GM12878 (cell line): ENCODE results near the gene COL11A1. TPM values are rescaled to one million over a fixed set of nuclear protein-coding genes. Genes with fewer than 3 reads are reported as not detected.
"Not testable (repeated sequence)": the region's sequence is repeated elsewhere in the genome, so short reads cannot be mapped to it uniquely, and the experiment has no call there.

Experiments
- ATAC-seq: fragments of 200-7000 bp; cut with Tn5 transposase; 3 replicates; pipeline ENCODE4 v1.9.1; 2020; ENCODE audit warnings: mild to moderate bottlenecking, moderate library complexity
- BruUV-seq: library from RNA; stranded (reverse); fragments of 400-500 nt; replicated peaks from 2 replicates; lab custom pipeline; 2021; lab: Mats Ljungman, UMichigan
- CTCF ChIA-PET: fragments of 300-600 bp; sonication (Branson Sonifier 250); formaldehyde crosslinking; extraction: SDS; loops from one replicate; lab custom pipeline; 2021; ENCODE audit warnings: inconsistent platforms; lab: Yijun Ruan, JAX
- POLR2A ChIA-PET: fragments of 350-600 bp; formaldehyde crosslinking; extraction: SDS; loops from one replicate; lab custom pipeline; 2021; ENCODE audit warnings: inconsistent platforms; lab: Charles Lee
- RAD21 ChIA-PET: fragments of 300-600 bp; sonication (Branson Sonifier 250); formaldehyde crosslinking; loops from one replicate; lab custom pipeline; 2023; ENCODE audit warnings: antibody characterized with exemption; ENCODE audit not compliant: unreplicated experiment; lab: Charles Lee
- SMC1A ChIA-PET: fragments of 300-600 bp; sonication (Branson Sonifier 250); formaldehyde crosslinking; loops from one replicate; lab custom pipeline; 2023; ENCODE audit not compliant: unreplicated experiment, uncharacterized antibody; lab: Charles Lee
- DNase-seq: peaks from one replicate; pipeline ENCODE4 v3.0.0-alpha.2; 2011; ENCODE audit warnings: low read depth, low spot score
- FAIRE-seq: peaks from 3 replicates; lab custom pipeline; 2011; peaks lifted over from hg19 to GRCh38; lab: Jason Lieb, UNC
- H2AFZ ChIP-seq: 2 replicates; pipeline ENCODE4 v1.6.0; 2011; ENCODE audit warnings: low read depth, low read length, control low read depth; ENCODE audit not compliant: control insufficient read depth
- H3K27ac ChIP-seq: 2 replicates; pipeline ENCODE4 v1.5.1; 2011; ENCODE audit warnings: control low read depth; ENCODE audit not compliant: control insufficient read depth, insufficient read depth
- H3K27me3 ChIP-seq, 2 experiments: replicated peaks in 1 of 2; 2 replicates each; pipeline versions ENCODE4 v1.6.0 to v1.6.1; 2011; ENCODE audit warnings: low read length in 1 of 2; ENCODE audit not compliant: control insufficient read depth in 2 of 2, insufficient read depth in 2 of 2
- H3K36me3 ChIP-seq, 2 experiments: 2 replicates each; pipeline ENCODE4 v1.5.1; 2011; ENCODE audit warnings: low read length in 1 of 2; ENCODE audit not compliant: control insufficient read depth in 2 of 2, insufficient read depth in 2 of 2
- H3K4me1 ChIP-seq: 2 replicates; pipeline ENCODE4 v1.6.1; 2011; ENCODE audit warnings: mild to moderate bottlenecking, low read length, moderate library complexity, mixed read lengths; ENCODE audit not compliant: control insufficient read depth, insufficient read depth
- H3K4me2 ChIP-seq: 2 replicates; pipeline ENCODE4 v1.6.0; 2011; ENCODE audit warnings: control low read depth; ENCODE audit not compliant: control insufficient read depth, insufficient read depth
- H3K4me3 ChIP-seq: fragments of 200-600 bp; sonication (generic); 2 replicates; pipeline ENCODE4 v1.5.1; 2016
- H3K79me2 ChIP-seq: 2 replicates; pipeline ENCODE4 v1.6.0; 2011; ENCODE audit warnings: low read length; ENCODE audit not compliant: control insufficient read depth, insufficient read depth
- H3K9ac ChIP-seq: 2 replicates; pipeline ENCODE4 v1.8.0; 2011; ENCODE audit warnings: low read length, control low read depth, mixed read lengths; ENCODE audit not compliant: control insufficient read depth, insufficient read depth
- H3K9me3 ChIP-seq: replicated peaks from 3 replicates; pipeline ENCODE4 v1.5.1; 2011; ENCODE audit warnings: mild to moderate bottlenecking, low read length; ENCODE audit not compliant: control insufficient read depth, insufficient read depth
- H4K20me1 ChIP-seq: 2 replicates; pipeline ENCODE4 v1.6.0; 2011; ENCODE audit not compliant: control insufficient read depth, insufficient read depth
- CHD1 ChIP-seq: IDR thresholded peaks from 2 replicates; pipeline ENCODE4 v1.6.1; 2012; ENCODE audit warnings: low read depth, low read length, improper control_type of control experiment
- WGBS: methylation state at CpG from one replicate; pipeline ENCODE4 v1.1.6; 2016; ENCODE audit warnings: low lambda C conversion rate; ENCODE audit not compliant: insufficient replicate concordance, insufficient coverage; ENCODE audit errors: missing lambda C conversion rate; 5-methylcytosine and 5-hydroxymethylcytosine counted together
- in situ Hi-C: fragments of 300-500 bp; cut with MboI; formaldehyde crosslinking; loops from 9 replicates; pipeline ENCODE4 v1.14.3; 2018; ENCODE audit warnings: mixed read lengths
- intact Hi-C: fragments of 100-400 bp; cut with micrococcal nuclease; formaldehyde crosslinking; loops from one replicate; pipeline ENCODE4 v1.14.2; 2022; ENCODE audit not compliant: unreplicated experiment
- polyA plus RNA-seq, 11 experiments: library from polyadenylated mRNA; depleted of rRNA in 4 of 11; unstranded in 6 of 11; stranded (reverse) in 5 of 11; fragments of >200 nt; fragmentation: Nextera tagmentation in 4 of 11; fragmentation: Illumina TruSeq in 1 of 11; extraction: Ambion mirVana in 4 of 11; extraction: Trizol in 1 of 11; gene quantifications; 1 replicate in 1 of 11; 2 replicates in 10 of 11; pipeline versions ENCODE4 v1.2.1 to v1.2.3, GENCODE V29; 2011 to 2016; ENCODE audit warnings: inconsistent platforms in 2 of 11, missing spikeins in 2 of 11, low read depth in 1 of 11
- total RNA-seq, 4 experiments: library from RNA; depleted of rRNA in 3 of 4; stranded (reverse); fragments of >200 nt in 3 of 4; fragmentation: Illumina TruSeq in 1 of 4; extraction: Trizol in 1 of 4; gene quantifications; 2 replicates each; pipeline versions ENCODE4 v1.2.1 to v1.2.3, GENCODE V29; 2013 to 2021

The COL11A1 gene
- total and polyA plus RNA-seq, 10 of the 15 experiments (the other 5 are each of a cell fraction or from before 2014, with no cell fraction given) = 0.11 TPM; not detected in 9

GRCh38 chr1:103129255-103129654, 20.9 kb upstream of the COL11A1 start:
- no peak for TF ChIP-seq CHD1
- H3K79me2 ChIP-seq = no peaks in the 10 kb centered on the region
- no peak for DNase-seq
- no TSS peak for BruUV-seq
- no peaks in the 10 kb centered on the region for H4K20me1 ChIP-seq
- no peaks in the 10 kb centered on the region for H3K36me3 ChIP-seq
- ChIA-PET SMC1A (no interaction called here), RAD21 (no interaction called here), POLR2A (no interaction called here), CTCF (no interaction called here)
- intact Hi-C loops = no loop called here
- no peak overlapping the region for H3K4me2 ChIP-seq
- WGBS = 0% methylated on average over 1 of the region's 1 CpG
- H3K27me3 ChIP-seq = no peaks in the 10 kb centered on the region
- no peak for ATAC-seq
- FAIRE-seq = no peak
- in situ Hi-C loops = no loop called here
- H3K9ac ChIP-seq = no peak overlapping the region
- H2AFZ ChIP-seq = no peak overlapping the region
- H3K4me3 ChIP-seq = no peak overlapping the region
- H3K9me3 ChIP-seq = no peaks in the 10 kb centered on the region
- H3K4me1 ChIP-seq = no peaks in the 10 kb centered on the region
- no peak overlapping the region for H3K27ac ChIP-seq

- H3K9me3 ChIP-seq, H3K79me2 ChIP-seq, FAIRE-seq, H3K4me1 ChIP-seq, ATAC-seq, H3K4me2 ChIP-seq, H2AFZ ChIP-seq, H3K36me3 ChIP-seq, RAD21 ChIA-PET, H4K20me1 ChIP-seq, H3K9ac ChIP-seq, H3K27me3 ChIP-seq, CTCF ChIA-PET, SMC1A ChIA-PET, H3K4me3 ChIP-seq, H3K27ac ChIP-seq, BruUV-seq, in situ Hi-C loops, intact Hi-C loops, DNase-seq, POLR2A ChIA-PET: not testable (repeated sequence)
- WGBS = 10% methylated on average over 2 of the region's 2 CpGs
Observed at GRCh38 chr1:103128256-103128655, 19.9 kb upstream of the COL11A1 start.
